Erythroblast (primary cell): ENCODE data around the gene BTBD19.
A peak's percentile ranks its signal among the peaks of the same experiment; 100 is the strongest.

Experiments
- DNase-seq, 2 experiments: peaks; one replicate each; lab custom pipeline; 2025; lab: John Stamatoyannopoulos, UW
- GATA1 ChIP-seq: IDR thresholded peaks from 2 replicates; pipeline ENCODE4 v1.6.1; 2011; ENCODE audit warnings: low read depth, mild to moderate bottlenecking, control low read depth, low read length, moderate library complexity
- POLR2A ChIP-seq: IDR thresholded peaks from 2 replicates; pipeline ENCODE4 v1.6.1; 2011; ENCODE audit warnings: mild to moderate bottlenecking, low read length

BTBD19 gene

GRCh38 chr1:44799770-44800584, 8.3 kb upstream of the BTBD19 start, which contains the start of gene PLK3:
Gene PLK3, plus strand, starts transcription at chr1:44800377. Its CDS starts 87 bp downstream, at chr1:44800464.
- peak; percentile 98 to 99 for DNase-seq
- peak; percentile 93 for TF ChIP-seq POLR2A
- TF ChIP-seq GATA1 = no peak

DNA sequence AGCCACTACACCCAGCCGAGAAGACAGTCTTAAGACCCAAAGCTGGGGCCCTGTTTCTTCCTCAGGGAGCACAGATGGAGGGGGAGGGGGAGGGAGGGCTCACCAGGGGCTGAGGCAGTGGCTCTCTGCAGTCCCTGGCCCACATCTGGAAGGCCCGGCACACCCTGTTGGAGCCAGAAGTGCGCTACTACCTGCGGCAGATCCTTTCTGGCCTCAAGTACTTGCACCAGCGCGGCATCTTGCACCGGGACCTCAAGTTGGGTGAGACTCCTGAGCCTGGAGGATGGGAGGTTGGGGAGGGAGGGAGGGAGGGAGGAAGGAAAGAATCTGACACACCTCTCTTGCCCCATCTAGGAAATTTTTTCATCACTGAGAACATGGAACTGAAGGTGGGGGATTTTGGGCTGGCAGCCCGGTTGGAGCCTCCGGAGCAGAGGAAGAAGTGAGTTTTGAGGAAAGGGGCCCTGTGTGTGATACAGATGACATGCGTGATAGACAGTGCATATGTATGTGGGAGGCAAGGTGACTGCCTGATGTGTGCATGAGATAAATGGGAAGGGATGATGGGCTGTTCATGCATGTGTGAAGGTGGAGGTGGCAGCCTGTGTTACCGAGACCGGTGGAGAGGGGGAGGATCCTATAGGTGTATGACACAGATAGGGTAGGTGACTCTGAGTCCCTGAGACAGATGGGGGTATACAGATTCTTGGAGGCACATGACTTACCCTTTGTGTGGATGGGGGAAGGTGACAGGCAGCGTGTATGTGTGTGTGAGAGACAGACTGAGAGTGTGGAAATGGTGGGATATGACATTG, 6.6 kb upstream of the BTBD19 start:
- peak in 1 of 2 experiments; percentile 50 for DNase-seq
- TF ChIP-seq POLR2A = no peak
- TF ChIP-seq GATA1 = no peak

- peak; percentile 18 for TF ChIP-seq POLR2A
- no peak for TF ChIP-seq GATA1
- DNase-seq = no peak
Measured at GRCh38 chr1:44802306-44803061, 5.8 kb upstream of the BTBD19 start.

DNA sequence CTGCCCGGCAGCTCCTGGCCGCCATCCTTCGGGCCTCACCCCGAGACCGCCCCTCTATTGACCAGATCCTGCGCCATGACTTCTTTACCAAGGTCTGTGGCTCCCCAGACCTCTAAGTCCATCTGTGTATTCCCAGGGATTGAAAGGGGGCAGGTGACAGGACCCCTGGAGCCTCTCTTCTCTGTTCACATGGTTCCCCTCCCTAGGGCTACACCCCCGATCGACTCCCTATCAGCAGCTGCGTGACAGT, 5.3 kb upstream of the BTBD19 start:
- peak; percentile 6 for TF ChIP-seq POLR2A
- no peak for TF ChIP-seq GATA1
- DNase-seq = no peak

GRCh38 chr1:44803312-44804095, 4.8 kb upstream of the BTBD19 start:
- TF ChIP-seq POLR2A (no peak), GATA1 (no peak)
- DNase-seq = no peak

GRCh38 chr1:44805311-44806024, 2.9 kb upstream of the BTBD19 start:
- no peak for DNase-seq
- TF ChIP-seq POLR2A (no peak), GATA1 (no peak)

GRCh38 chr1:44806025-44806703, 2.2 kb upstream of the BTBD19 start:
- no peak for TF ChIP-seq GATA1
- TF ChIP-seq POLR2A = no peak
- no peak for DNase-seq

DNA sequence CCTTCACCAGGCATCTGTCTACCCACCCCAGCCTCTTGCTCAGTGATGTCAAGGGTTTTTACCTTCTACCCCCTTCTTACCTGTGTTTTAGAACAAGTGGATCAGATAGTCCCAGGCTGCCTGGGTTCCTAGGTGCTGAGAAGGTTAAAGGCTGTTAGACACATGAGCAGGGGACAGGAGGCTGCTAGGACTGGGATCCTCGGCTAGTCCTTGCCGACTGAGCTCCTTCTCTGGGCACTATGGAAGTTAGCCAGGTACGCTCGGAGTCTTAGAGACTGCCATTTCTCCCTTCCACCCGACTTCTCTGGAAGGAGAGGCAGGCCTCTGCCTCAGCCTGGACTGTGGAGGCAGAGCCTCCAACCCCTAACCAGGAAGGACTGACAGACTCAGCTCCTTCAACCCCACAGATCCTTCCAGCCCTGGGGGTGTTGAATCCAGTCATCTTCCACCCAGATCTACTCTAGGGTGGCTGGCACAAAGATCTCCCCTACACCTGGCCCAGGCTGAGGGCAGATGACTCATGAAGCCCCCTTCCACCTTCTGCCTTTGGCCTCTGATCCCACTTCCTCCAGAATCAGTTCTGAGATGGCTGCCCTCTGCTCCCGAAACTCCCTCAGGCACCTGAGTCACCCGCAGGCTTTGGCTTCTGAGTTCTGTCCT, 1.5 kb upstream of the BTBD19 start, which contains the start of gene DYNLT4:
TSS of gene DYNLT4 (minus strand) at position 648 of the 660 bp plus-strand sequence. CDS start 683 bp downstream, outside the sequence.
- TF ChIP-seq POLR2A (no peak), GATA1 (no peak)
- no peak for DNase-seq

DNA sequence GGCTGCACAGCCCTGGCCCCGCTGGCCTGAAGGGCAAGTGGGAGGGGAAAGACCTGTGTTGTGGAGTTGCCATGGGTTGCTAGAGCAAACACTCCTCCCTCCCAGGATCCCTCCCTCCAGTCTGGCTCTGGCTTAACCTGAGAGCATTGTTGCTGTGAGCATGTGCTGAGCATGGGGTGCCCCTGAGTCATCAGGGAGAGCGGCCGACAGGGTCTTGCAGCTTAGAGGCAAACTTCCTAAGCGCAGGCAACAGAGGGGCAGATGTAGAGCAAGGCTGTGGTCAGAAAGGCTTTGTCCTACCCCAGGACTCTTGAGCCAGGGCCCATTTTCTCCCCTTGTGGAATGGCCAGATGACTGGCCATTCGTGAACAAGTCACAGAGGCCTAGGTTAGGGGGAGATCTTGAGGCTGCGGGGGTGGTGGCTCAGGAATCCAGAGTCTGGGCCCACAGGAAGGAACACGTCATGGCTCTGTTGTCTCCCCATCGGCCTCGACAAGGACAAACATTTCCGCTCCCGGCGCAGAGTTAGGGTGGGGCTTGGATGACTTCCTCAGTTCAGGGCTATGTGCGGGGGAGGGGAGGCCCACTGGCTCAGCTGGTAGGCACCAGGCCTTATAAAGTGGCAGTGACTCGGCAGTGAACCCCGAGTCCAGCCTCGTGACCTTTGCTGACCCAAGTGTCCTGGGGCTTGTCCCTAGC, 810 bp upstream of the BTBD19 start:
- TF ChIP-seq GATA1 = no peak
- peak; percentile 76 for TF ChIP-seq POLR2A

GRCh38 chr1:44808938-44809917, 905 bp downstream of the BTBD19 start:
- TF ChIP-seq GATA1 (no peak), POLR2A (peak; percentile 70)
- DNase-seq = peak; percentile 50 to 64

More for the DNA sequence above, 810 bp upstream of the BTBD19 start:
- peak; percentile 87 to 92 for DNase-seq
